Activated T-helper 1 cell treated with Interleukin-2 at 50 U/mL for 16 hours (primary cell): ENCODE measurements around the gene CDSN.

ENCODE experiments used
- DNase-seq: peaks from one replicate; pipeline ENCODE4 v3.0.0-alpha.2; 2020; ENCODE audit warnings: low read depth

CDSN gene

GRCh38 chr6:31116661-31117385 is 3.4 kb downstream of the CDSN start:
- DNase-seq: no peak

- DNase-seq: no peak
These were observed 4.2 kb downstream of the CDSN start for GRCh38 chr6:31115941-31116560.

- no peak for DNase-seq
These were observed 5.0 kb downstream of the CDSN start for GRCh38 chr6:31114970-31115849.

- DNase-seq: no peak
These were observed 5.7 kb downstream of the CDSN start, which contains the start of gene PSORS1C1 for GRCh38 chr6:31114541-31114878. Gene PSORS1C1 (plus strand): TSS chr6:31114800. CDS start chr6:31129633, 14,833 bp downstream.

GRCh38 chr6:31113861-31114540 is 6.2 kb downstream of the CDSN start:
- no peak for DNase-seq

- no peak for DNase-seq
These were observed 7.8 kb downstream of the CDSN start, which contains the start of gene C6orf15 for GRCh38 chr6:31112478-31112877. Gene C6orf15 (minus strand): TSS chr6:31112575. CDS start chr6:31112555, 20 bp downstream.

GRCh38 chr6:31111712-31112111 is 8.5 kb downstream of the CDSN start:
- DNase-seq: no peak

GRCh38 chr6:31110825-31111582 is 9.2 kb downstream of the CDSN start:
- DNase-seq: no peak

- DNase-seq: no peak
These were observed 13.2 kb downstream of the CDSN start for GRCh38 chr6:31107052-31107451.

- no peak for DNase-seq
These were observed 17.1 kb downstream of the CDSN start for GRCh38 chr6:31103136-31103535.

- no peak for DNase-seq
These were observed 21.8 kb downstream of the CDSN start for GRCh38 chr6:31098449-31098938.

GRCh38 chr6:31096656-31097055 is 23.6 kb downstream of the CDSN start:
- no peak for DNase-seq

GRCh38 chr6:31096215-31096614 is 24.0 kb downstream of the CDSN start:
- DNase-seq: no peak

- peak; percentile 42 for DNase-seq
These were observed 25.8 kb downstream of the CDSN start for GRCh38 chr6:31094389-31094881.

- DNase-seq: no peak
These were observed 27.3 kb downstream of the CDSN start for GRCh38 chr6:31092769-31093505.

- no peak for DNase-seq
These were observed 28.0 kb downstream of the CDSN start for GRCh38 chr6:31092238-31092637.

GRCh38 chr6:31091680-31092079 is 28.6 kb downstream of the CDSN start:
- DNase-seq: no peak

- DNase-seq: no peak
These were observed 29.3 kb downstream of the CDSN start for GRCh38 chr6:31090973-31091364.

GRCh38 chr6:31090275-31090972 is 29.8 kb downstream of the CDSN start:
- no peak for DNase-seq
